Measurements from ENCODE around the gene UEVLD. TPM values are rescaled to one million over a fixed set of nuclear protein-coding genes. Genes with fewer than 3 reads are reported as not detected.
"Not testable (repeated sequence)": the region's sequence is repeated elsewhere in the genome, so short reads cannot be mapped to it uniquely, and the experiment has no call there.

Gene UEVLD
- 30.9 TPM for total RNA-seq

- peak; percentile 90 for DNase-seq (ENCODE audit: low spot score)
Observed at GRCh38 chr11:18588297-18589252, at the start of gene UEVLD. Gene UEVLD, minus strand, starts transcription at chr11:18588734. Its CDS starts 80 bp downstream, at chr11:18588654.

DNA sequence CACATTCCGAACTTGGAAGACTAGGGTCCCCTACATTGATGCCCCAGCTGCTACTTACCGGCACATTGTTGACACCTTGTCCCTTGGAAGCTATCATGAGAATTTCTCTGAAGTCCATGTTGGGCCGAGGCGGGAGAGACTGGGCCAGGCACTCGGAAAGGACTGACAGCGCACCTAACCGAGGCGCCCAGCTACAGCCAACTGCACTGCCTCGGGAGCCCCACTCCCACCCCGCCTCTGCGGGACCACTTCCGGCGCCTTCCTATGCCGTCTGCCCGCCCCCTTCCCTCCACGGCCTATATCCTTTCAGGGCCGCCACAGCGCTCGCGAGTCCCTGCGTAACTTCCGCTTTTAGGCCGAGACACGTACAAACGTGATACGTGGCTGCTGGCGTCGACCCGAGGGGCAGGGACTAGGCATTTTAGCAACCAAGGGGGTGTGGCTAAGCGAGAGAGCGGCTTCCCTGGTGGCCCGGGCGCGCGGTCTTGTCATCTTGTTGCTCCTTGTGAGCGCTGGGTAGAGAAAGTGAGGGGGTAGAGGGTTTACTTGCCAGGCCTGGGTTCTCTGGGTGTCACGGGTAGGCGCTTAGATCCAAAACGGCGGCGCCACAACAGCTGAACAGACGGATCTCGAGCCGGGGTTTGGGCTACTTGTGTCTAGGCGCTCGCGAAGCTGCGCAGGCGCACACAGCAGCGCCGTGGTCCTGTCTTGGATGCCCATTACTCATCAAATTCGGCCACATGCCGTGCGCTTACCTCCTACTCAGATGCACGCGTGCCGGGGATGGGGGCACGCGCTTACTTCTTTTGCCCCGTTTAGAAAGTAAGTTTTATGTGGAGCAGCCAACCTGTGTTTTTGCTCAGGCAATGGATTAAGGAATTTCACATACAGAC, 45.9 kb upstream of the UEVLD start, which contains the start of gene SPTY2D1:
Gene SPTY2D1, minus strand, starts transcription at position 203 of the 893 bp plus-strand sequence. Its CDS starts 85 bp downstream, at position 118.
- peak; percentile 99 for DNase-seq (ENCODE audit: low spot score)

- no peak for DNase-seq (ENCODE audit: low spot score)
Observed at GRCh38 chr11:18633256-18634139, 45.0 kb upstream of the UEVLD start.

- DNase-seq (ENCODE audit: low spot score): no peak
Observed at GRCh38 chr11:18632841-18633240, 44.3 kb upstream of the UEVLD start.

GRCh38 chr11:18624161-18624560, 35.6 kb upstream of the UEVLD start:
- DNase-seq (ENCODE audit: low spot score): no peak

- no peak for DNase-seq (ENCODE audit: low spot score)
Observed at GRCh38 chr11:18623707-18624106, 35.2 kb upstream of the UEVLD start.

DNA sequence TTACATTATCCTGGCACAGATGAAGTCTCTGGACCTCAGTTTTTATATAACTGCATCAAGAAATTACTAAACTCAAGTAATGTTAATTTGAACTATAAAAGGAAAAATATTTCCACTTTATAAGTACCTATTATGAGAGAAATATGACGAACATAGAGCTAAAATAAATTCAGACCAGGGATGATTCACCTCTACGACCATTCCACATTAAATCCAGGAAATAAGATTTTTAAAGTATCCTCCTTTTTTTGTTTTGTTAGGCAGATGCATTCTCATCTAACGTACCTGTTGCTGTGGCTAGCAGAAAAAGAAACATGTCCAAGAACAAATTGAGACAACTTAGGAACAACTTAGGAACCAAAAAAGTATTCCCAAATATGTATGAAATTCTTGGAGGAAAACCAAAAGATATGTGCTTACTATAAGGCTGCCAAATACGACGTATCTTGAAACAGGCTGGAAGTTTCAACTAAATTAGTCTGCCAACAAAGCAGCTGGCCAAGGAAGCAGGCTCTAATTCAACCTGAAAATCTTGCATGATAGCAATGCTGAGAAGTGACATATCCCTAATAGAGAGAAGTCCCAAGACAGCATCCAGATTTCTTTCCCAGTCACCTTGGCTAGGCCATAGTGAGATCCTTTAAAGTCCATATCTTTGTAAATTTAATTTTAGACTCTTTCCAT, 29.9 kb upstream of the UEVLD start:
- DNase-seq (ENCODE audit: low spot score): no peak

DNA sequence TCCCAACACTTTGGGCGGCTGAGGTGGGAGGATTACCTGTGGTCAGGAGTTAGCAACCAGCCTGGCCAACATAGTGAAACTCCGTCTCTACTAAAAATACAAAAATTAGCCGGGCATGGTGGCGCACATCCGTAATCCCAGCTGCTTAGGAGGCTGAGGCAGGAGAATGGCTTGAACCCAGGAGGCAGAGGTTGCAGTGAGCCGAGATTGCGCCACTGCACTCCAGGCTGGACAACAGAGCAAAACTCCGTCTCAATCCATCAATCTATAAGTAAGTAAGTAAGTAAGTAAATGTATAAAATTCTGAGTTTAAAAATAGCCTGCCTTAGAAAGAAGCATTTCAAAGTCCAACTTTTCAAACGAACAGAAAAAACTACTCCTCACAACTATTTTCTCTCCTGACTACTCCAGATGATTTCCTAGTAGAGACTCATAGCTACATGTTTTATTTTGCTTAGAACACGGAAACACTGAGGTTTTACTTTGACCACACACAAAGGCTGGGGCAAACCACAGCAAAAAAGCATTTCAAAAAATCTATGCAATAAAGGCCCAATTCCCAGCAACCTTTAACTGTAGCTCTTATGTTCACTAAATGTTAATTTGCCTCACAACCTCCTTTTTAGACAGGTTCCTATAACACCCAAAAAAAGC, 29.3 kb upstream of the UEVLD start:
- no peak for DNase-seq (ENCODE audit: low spot score)

GRCh38 chr11:18615628-18616392, 27.3 kb upstream of the UEVLD start:
- no peak for DNase-seq (ENCODE audit: low spot score)

- DNase-seq (ENCODE audit: low spot score): no peak
Observed at GRCh38 chr11:18614667-18615066, 26.1 kb upstream of the UEVLD start.

GRCh38 chr11:18612394-18612793, 23.9 kb upstream of the UEVLD start:
- no peak for DNase-seq (ENCODE audit: low spot score)

GRCh38 chr11:18611196-18611595, 22.7 kb upstream of the UEVLD start:
- DNase-seq (ENCODE audit: low spot score): no peak

DNA sequence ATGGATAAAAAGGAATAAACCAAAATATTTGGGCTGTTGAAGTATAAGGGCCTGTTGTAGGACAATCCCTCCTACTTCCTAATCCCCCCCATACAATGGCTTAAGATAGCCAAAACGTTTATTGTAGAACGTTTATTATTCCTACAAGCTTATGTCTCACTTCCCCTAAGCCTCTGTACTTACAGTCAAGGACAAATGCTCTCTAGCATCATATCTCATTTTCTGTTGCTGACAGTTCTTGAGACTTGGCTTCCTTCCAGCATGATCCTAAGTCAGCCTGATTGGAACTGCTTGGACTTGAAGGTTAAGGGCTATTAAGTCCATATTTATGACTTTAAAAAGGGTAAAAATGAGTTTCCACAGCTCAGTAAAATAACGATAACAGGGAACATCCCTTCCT, 19.8 kb upstream of the UEVLD start:
- DNase-seq (ENCODE audit: low spot score): no peak

DNA sequence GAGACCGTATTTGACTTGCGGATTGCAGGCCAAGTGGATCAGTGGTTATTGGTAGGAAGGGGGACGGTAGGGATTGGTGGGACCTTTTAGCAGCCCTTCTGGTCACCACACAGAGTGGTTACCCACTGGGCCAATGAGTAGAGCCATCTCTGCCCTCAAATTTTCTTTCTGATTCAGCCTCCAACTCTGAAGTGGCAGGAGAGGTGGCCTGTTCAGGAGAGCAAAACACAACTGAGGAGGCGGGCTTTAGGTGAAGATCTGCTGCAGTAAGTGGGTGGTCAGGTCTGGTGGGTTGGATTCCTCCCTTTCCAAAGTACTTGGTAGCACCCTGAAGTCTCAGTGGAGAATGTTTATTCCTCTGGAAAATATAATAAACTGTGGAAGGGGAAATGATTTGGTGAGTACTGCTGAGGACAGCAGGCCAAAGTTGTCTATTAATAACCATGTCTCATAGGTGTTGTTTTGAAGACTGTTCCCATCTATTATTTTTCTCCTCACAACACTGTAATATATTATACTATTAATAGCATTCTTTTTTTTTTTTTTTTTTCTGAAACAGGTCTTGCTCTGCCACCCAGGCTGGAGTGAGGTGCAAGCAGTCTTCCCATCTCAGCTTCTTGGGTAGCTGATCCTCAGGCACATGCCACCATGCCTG, 12.5 kb upstream of the UEVLD start:
- no peak for DNase-seq (ENCODE audit: low spot score)

GRCh38 chr11:18599739-18600230, 11.3 kb upstream of the UEVLD start, which contains the start of gene MISFA:
Gene MISFA, plus strand, starts transcription at chr11:18599789. Its CDS starts 140 bp downstream, at chr11:18599929.
- no peak for DNase-seq (ENCODE audit: low spot score)

DNA sequence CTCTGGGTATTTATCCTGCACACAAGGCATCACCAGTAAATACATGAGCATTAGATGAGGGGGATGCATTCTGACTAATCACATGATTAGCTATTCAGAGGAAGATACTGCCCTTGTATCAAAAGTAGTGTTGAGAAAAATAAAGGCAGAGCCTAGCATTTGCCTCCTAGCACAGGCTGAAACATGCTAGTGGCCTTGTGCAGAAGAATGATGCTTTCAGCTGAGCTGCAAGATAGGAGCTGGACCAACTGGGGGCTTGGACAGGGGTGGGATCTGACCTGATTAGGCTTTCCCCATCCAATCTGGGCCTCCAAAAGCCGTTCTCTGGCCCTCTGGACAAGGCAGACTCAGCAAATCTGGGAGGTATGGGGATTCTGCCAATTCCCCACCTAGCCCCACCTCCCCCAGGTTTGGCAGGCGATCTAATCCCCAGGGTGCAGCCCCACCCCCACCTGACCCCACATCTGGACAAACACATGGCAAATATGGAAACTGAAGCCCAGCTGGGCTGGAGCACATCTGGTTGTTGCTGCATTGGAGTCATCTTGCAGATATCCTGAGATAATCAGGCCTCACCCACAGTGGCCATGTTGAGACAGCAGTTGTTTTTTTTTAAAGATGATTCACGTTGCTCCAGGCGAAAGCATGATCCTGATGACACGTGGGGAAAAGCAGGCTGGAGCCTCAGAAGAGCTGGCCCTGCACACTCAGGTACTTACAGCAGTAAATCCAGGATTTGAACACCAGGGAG, 6.6 kb upstream of the UEVLD start:
- DNase-seq (ENCODE audit: low spot score): no peak

DNA sequence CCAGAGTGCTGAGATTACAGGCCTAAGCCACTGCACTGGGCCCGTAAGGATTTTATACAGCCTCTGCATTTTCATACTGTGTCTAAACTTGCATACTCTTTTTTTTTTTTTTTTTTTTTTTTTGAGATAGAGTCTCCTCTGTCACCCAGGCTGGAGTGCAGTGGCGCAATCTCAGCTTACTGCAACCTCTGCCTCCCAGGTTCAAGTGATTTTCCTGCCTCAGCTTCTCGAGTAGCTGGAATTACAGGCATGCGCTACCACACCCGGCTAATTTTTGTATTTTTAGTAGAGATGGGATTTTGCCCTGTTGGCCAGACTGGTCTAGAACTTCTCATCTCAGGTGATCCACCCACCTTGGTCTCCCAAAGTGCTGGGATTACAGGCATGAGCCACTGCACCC, 5.6 kb upstream of the UEVLD start:
- DNase-seq (ENCODE audit: low spot score): not testable (repeated sequence)

DNA sequence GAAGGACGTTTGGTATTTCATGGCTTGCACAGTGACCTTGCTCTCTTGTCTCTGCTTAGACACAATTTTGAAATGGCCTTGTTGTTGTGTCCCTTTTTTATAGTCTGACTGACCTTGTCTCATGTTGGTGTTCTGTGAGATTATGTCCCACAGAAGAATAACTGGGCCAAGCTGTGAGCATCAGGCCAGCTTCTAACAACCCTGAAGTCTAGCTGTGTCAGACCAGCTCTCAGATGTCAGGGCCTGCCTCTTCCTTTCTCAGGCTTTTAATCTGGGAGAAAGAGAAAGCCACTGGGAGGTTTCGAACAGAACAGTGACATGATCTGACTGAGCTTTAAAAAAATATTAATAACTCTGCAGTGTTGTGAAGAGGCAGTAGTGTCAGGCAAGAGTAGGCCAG, 2.0 kb upstream of the UEVLD start:
- no peak for DNase-seq (ENCODE audit: low spot score)
